OCI-LY3 (cell line): ENCODE results near the gene GNAS-AS1.
A peak's percentile ranks its signal among the peaks of the same experiment; 100 is the strongest.

Experiments
- H2AFZ ChIP-seq: fragments of 200-600, 300-600 bp; shearing (Covaris generic); 2 replicates; pipeline ENCODE4 v1.6.0; 2014; ENCODE audit warnings: antibody characterized with exemption, low read depth, low read length
- H3K27ac ChIP-seq: fragments of 200-600, 300-600 bp; sonication (generic); 2 replicates; pipeline ENCODE4 v1.5.1; 2014; ENCODE audit warnings: mild to moderate bottlenecking, low read length, moderate library complexity, mixed read lengths
- H3K27me3 ChIP-seq: fragments of 200-600, 300-600 bp; sonication (generic); 2 replicates; pipeline ENCODE4 v1.6.1; 2014; ENCODE audit warnings: low read depth, low read length, mixed read lengths
- H3K36me3 ChIP-seq: fragments of 200-600, 300-600 bp; sonication (generic); replicated peaks from 2 replicates; pipeline ENCODE3; 2014; ENCODE audit warnings: low read depth, low read length, mixed read lengths
- H3K4me1 ChIP-seq: fragments of 300-600, 200-600 bp; sonication (generic); 2 replicates; pipeline ENCODE4 v1.6.1; 2014; ENCODE audit warnings: low read length, mixed read lengths
- H3K4me2 ChIP-seq: fragments of 200-600, 300-600 bp; sonication (generic); 2 replicates; pipeline ENCODE4 v1.6.1; 2014; ENCODE audit warnings: low read length, mixed read lengths
- H3K4me3 ChIP-seq: fragments of 300-600, 200-600 bp; sonication (generic); 2 replicates; pipeline ENCODE4 v1.5.1; 2014; ENCODE audit warnings: antibody characterized with exemption, mild to moderate bottlenecking, low read length, moderate library complexity
- H3K79me2 ChIP-seq: fragments of 300-600, 200-600 bp; shearing (Covaris generic); 2 replicates; pipeline ENCODE4 v1.6.1; 2014; ENCODE audit warnings: mild to moderate bottlenecking, low read length, mixed read lengths
- H3K9ac ChIP-seq: fragments of 300-600, 200-600 bp; shearing (Covaris generic); 2 replicates; pipeline ENCODE4 v1.6.0; 2014; ENCODE audit warnings: mild to moderate bottlenecking, low read length, moderate library complexity
- H3K9me3 ChIP-seq: fragments of 200-600, 300-600 bp; shearing (Covaris generic); 2 replicates; pipeline ENCODE4 v1.6.1; 2014; ENCODE audit warnings: low read length, mixed read lengths; ENCODE audit not compliant: insufficient read depth
- H4K20me1 ChIP-seq: fragments of 200-600, 300-600 bp; sonication (generic); 2 replicates; pipeline ENCODE4 v1.6.1; 2016; ENCODE audit warnings: low read length, mixed read lengths; ENCODE audit not compliant: insufficient read depth
- EZH2phosphoT487 ChIP-seq: fragments of 200-600 bp; shearing (Covaris generic); IDR thresholded peaks from 2 replicates; pipeline ENCODE4 v1.6.1; 2018; ENCODE audit warnings: antibody characterized with exemption, mixed run types, low read depth
- TF ChIP-seq, protein P1 (sequence below): fragments of 200-600, 300-600 bp; sonication (generic); IDR thresholded peaks from 2 replicates; pipeline ENCODE4 v1.5.1; 2014; ENCODE audit warnings: antibody characterized with exemption, low read length, low read depth

Gene GNAS-AS1

DNA sequence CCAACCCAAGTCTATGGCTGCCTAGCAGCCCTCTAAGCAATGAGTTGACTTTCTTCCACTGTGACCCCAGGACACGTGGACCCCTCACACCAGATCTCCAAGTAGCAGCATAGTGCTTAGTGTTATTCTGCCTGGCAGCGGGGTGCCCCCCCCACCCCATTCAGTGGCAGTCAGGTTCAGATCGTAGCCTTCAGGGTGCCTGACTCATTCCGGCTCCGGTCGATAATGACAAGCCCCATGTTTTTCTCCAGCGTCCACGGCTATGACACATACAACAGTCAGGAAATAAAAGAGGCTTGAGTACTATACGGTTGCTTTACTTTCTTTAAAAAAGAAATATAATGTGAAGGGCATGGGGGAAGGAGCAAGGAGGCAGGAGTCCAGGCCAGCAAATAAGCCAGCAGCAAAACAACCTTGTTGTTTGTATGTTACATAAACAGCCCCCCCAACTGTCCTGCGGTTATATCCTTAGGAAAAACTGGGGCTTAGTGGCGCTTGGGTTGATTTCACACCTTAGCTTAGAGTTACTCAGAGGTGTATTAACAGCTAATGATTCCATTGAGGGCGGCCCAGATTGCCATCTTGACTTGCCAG, 24.9 kb upstream of the GNAS-AS1 start:
- TF ChIP-seq, protein P1, sequence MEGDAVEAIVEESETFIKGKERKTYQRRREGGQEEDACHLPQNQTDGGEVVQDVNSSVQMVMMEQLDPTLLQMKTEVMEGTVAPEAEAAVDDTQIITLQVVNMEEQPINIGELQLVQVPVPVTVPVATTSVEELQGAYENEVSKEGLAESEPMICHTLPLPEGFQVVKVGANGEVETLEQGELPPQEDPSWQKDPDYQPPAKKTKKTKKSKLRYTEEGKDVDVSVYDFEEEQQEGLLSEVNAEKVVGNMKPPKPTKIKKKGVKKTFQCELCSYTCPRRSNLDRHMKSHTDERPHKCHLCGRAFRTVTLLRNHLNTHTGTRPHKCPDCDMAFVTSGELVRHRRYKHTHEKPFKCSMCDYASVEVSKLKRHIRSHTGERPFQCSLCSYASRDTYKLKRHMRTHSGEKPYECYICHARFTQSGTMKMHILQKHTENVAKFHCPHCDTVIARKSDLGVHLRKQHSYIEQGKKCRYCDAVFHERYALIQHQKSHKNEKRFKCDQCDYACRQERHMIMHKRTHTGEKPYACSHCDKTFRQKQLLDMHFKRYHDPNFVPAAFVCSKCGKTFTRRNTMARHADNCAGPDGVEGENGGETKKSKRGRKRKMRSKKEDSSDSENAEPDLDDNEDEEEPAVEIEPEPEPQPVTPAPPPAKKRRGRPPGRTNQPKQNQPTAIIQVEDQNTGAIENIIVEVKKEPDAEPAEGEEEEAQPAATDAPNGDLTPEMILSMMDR = no peak
- no peak for TF ChIP-seq EZH2phosphoT487
- Histone ChIP-seq H3K36me3 (no peaks in the 10 kb centered on the region), H3K27ac (no peak overlapping the region), H3K79me2 (no peaks in the 10 kb centered on the region), H3K9ac (no peak overlapping the region), H3K4me2 (no peak overlapping the region), H3K9me3 (no peaks in the 10 kb centered on the region), H4K20me1 (no peaks in the 10 kb centered on the region), H3K27me3 (0 out of 2 replicates have a peak, but pooled peaks cover 6% of the 10 kb centered on the region), H2AFZ (no peak overlapping the region), H3K4me3 (no peak overlapping the region), H3K4me1 (peaks cover 11% of the 10 kb centered on the region)

DNA sequence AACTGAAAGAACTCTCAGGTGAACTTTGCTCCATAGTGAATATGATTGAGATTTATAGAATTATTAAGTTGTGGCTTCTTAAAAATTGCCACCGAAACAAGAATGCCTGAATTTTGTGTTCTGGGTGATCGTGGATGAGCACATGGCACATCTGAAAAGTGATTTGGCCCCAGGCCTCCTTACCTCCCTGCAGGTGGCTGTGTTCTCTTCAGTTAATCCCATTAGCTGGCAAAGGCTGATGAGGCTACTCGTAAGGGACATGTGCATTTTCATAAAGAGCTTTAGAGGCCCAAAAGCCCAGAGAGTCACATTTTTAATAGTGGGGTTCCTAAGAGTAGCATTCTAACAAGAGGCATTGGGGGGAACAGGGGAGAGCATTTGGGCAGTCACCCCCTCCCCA, 24.4 kb upstream of the GNAS-AS1 start:
- Histone ChIP-seq H4K20me1 (no peaks in the 10 kb centered on the region), H3K79me2 (no peaks in the 10 kb centered on the region), H3K9ac (no peak overlapping the region), H3K27ac (no peak overlapping the region), H3K27me3 (0 out of 2 replicates have a peak, but pooled peaks cover 6% of the 10 kb centered on the region), H2AFZ (no peak overlapping the region), H3K36me3 (no peaks in the 10 kb centered on the region), H3K4me2 (no peak overlapping the region), H3K4me3 (no peak overlapping the region), H3K4me1 (peaks cover 16% of the 10 kb centered on the region), H3K9me3 (no peaks in the 10 kb centered on the region)
- no peak for TF ChIP-seq EZH2phosphoT487
- TF ChIP-seq, protein P1 = no peak

DNA sequence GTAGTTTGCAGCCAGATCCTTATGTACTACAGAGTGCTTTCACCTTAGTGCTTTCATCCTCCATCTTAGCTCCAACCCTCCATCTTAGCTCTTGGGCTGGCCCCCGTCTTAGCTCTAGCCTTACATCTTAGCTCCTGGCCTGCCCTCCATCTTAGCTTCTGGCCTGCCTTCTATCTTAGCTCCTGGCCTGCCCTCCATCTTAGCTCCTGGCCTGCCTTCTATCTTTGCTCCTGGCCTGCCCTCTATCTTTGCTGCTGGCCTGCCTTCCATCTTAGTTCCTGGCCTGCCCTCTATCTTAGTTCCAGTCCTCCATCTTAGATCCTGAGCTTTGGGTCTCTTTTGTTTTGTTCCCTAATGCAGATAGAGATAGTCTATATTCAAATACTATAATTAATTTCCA, 23.8 kb upstream of the GNAS-AS1 start:
- H3K4me1 ChIP-seq = peaks cover 17% of the 10 kb centered on the region
- no peak overlapping the region for H3K9ac ChIP-seq
- no peak overlapping the region for H3K4me2 ChIP-seq
- H3K79me2 ChIP-seq = no peaks in the 10 kb centered on the region
- H4K20me1 ChIP-seq = no peaks in the 10 kb centered on the region
- H3K27ac ChIP-seq = no peak overlapping the region
- TF ChIP-seq EZH2phosphoT487 = no peak
- TF ChIP-seq, protein P1 = no peak
- no peak overlapping the region for H3K4me3 ChIP-seq
- H2AFZ ChIP-seq = peak overlapping the region; percentile 19; the same call in 1 of the 2 replicates
- H3K27me3 ChIP-seq = 0 out of 2 replicates have a peak, but pooled peaks cover under 1% of the 10 kb centered on the region
- no peaks in the 10 kb centered on the region for H3K9me3 ChIP-seq
- H3K36me3 ChIP-seq = no peaks in the 10 kb centered on the region

DNA sequence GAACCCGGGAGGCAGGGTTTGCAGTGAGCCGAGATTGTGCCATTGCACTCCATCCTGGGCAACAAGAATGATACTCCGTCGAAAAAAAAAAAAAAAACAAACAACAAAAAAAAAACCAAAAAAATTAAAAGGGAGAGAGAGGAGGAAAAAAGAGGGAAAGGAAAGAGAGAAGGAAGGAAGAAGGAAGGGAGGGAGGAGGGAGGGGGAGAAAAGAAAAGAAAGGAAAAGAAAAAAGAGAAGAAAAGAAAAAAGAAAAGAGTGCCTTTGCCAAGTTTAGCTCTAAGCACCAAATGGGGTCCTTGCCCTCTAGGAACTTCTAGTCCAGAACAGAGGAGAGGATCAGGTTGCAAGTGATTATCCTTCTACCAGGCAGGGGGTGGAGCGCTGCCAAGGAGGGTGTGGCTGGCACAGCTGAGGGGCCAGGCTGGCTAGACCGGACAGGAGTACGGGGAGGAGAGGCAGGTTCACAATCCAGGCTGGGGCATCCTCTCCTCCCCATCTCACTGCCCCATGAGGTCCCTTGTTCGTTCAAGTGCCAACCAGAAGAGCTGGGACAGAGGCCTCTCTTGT, 20.9 kb upstream of the GNAS-AS1 start:
- H3K9ac ChIP-seq = no peak overlapping the region
- peaks cover 17% of the 10 kb centered on the region for H3K4me1 ChIP-seq
- no peak overlapping the region for H3K4me3 ChIP-seq
- no peak for TF ChIP-seq EZH2phosphoT487
- TF ChIP-seq, protein P1 = no peak
- H3K27me3 ChIP-seq = peaks cover 10% of the 10 kb centered on the region
- H2AFZ ChIP-seq = no peak overlapping the region
- no peak overlapping the region for H3K27ac ChIP-seq
- no peaks in the 10 kb centered on the region for H3K36me3 ChIP-seq
- H3K4me2 ChIP-seq = no peak overlapping the region
- H4K20me1 ChIP-seq = no peaks in the 10 kb centered on the region
- H3K79me2 ChIP-seq = no peaks in the 10 kb centered on the region
- H3K9me3 ChIP-seq = no peaks in the 10 kb centered on the region
